ENCODE results near the gene AIRE. TPM values are rescaled to one million over a fixed set of nuclear protein-coding genes. Genes with fewer than 3 reads are reported as not detected.

AIRE gene
- total and polyA plus RNA-seq, 4 donors, result 0.05 TPM; not detected in 3

- no peak for TF ChIP-seq YY1 (IDR thresholded peaks at IDR 0.05)
- no peak for TF ChIP-seq RAD21 (IDR thresholded peaks at IDR 0.05)
- no peak for TF ChIP-seq NR2F2 (IDR thresholded peaks at IDR 0.05)
- TF ChIP-seq JUND (IDR thresholded peaks at IDR 0.05), result no peak
- TF ChIP-seq ATF3 (IDR thresholded peaks at IDR 0.05), result no peak
These were observed 28.9 kb downstream of the AIRE start (continued) for GRCh38 chr21:44314561-44314960.

- Histone ChIP-seq H3K36me3 (ENCODE audit: control insufficient read depth in 4 of 4, insufficient read depth in 3 of 4, low read depth in 1 of 4, low read length in 3 of 4) (peaks cover 12 to 72% (median 21%) of the 10 kb centered on the region in 4 donors), H3K9me3 (ENCODE audit: control insufficient read depth in 4 of 4, low read length in 3 of 4) (no peaks in the 10 kb centered on the region), H3K9ac (ENCODE audit: low read depth in 1 of 2, low read length in 2 of 2) (no peak overlapping the region), H3K4me3 (ENCODE audit: low read depth in 1 of 3, low read length in 3 of 3) (no peak overlapping the region), H3K27ac (ENCODE audit: low read depth in 1 of 2, low read length in 2 of 2) (no peak overlapping the region), H3K4me1 (ENCODE audit: control insufficient read depth in 4 of 4, insufficient read depth in 4 of 4, low read length in 3 of 4) (no peaks in the 10 kb centered on the region), H3K27me3 (ENCODE audit: control insufficient read depth in 4 of 4, insufficient read depth in 4 of 4, low read length in 3 of 4) (no peaks in the 10 kb centered on the region)
- DNase-seq (ENCODE audit: low spot score), result no peak
- TF ChIP-seq FOXA2 (IDR thresholded peaks at IDR 0.05) (no peak), ZBTB33 (IDR thresholded peaks at IDR 0.05) (no peak), RAD21 (IDR thresholded peaks at IDR 0.05) (no peak)
- 93% methylated on average over 16 of the region's 16 CpGs for WGBS
These were observed 30.1 kb downstream of the AIRE start for GRCh38 chr21:44315691-44316203.

- Histone ChIP-seq H3K9me3 (ENCODE audit: control insufficient read depth in 4 of 4, low read length in 3 of 4) (no peaks in the 10 kb centered on the region), H3K9ac (ENCODE audit: low read depth in 1 of 2, low read length in 2 of 2) (no peak overlapping the region), H3K36me3 (ENCODE audit: control insufficient read depth in 4 of 4, insufficient read depth in 3 of 4, low read depth in 1 of 4, low read length in 3 of 4) (peaks cover 6 to 70% (median 20%) of the 10 kb centered on the region in 4 donors), H3K4me3 (ENCODE audit: low read depth in 1 of 3, low read length in 3 of 3) (no peak overlapping the region), H3K4me1 (ENCODE audit: control insufficient read depth in 4 of 4, insufficient read depth in 4 of 4, low read length in 3 of 4) (no peaks in the 10 kb centered on the region), H3K27ac (ENCODE audit: low read depth in 1 of 2, low read length in 2 of 2) (no peak overlapping the region), H3K27me3 (ENCODE audit: control insufficient read depth in 4 of 4, insufficient read depth in 4 of 4, low read length in 3 of 4) (no peaks in the 10 kb centered on the region)
- WGBS, result 95% methylated on average over 27 of the region's 27 CpGs
- TF ChIP-seq RAD21 (IDR thresholded peaks at IDR 0.05) (no peak), NR2F2 (IDR thresholded peaks at IDR 0.05) (no peak), JUND (IDR thresholded peaks at IDR 0.05) (no peak), FOXA1 (IDR thresholded peaks at IDR 0.05) (no peak)
- no peak for DNase-seq (ENCODE audit: low spot score)
These were observed 30.7 kb downstream of the AIRE start for GRCh38 chr21:44316277-44316900.

GRCh38 chr21:44317241-44317782, 31.6 kb downstream of the AIRE start:
- Histone ChIP-seq H3K9ac (ENCODE audit: low read depth in 1 of 2, low read length in 2 of 2) (no peak overlapping the region), H3K36me3 (ENCODE audit: control insufficient read depth in 4 of 4, insufficient read depth in 3 of 4, low read depth in 1 of 4, low read length in 3 of 4) (peaks cover 6 to 70% (median 19%) of the 10 kb centered on the region in 4 donors), H3K9me3 (ENCODE audit: control insufficient read depth in 4 of 4, low read length in 3 of 4) (no peaks in the 10 kb centered on the region), H3K27me3 (ENCODE audit: control insufficient read depth in 4 of 4, insufficient read depth in 4 of 4, low read length in 3 of 4) (no peaks in the 10 kb centered on the region), H3K27ac (ENCODE audit: low read depth in 1 of 2, low read length in 2 of 2) (no peak overlapping the region), H3K4me3 (ENCODE audit: low read depth in 1 of 3, low read length in 3 of 3) (no peak overlapping the region), H3K4me1 (ENCODE audit: control insufficient read depth in 4 of 4, insufficient read depth in 4 of 4, low read length in 3 of 4) (no peaks in the 10 kb centered on the region)
- no peak for DNase-seq (ENCODE audit: low spot score)
- WGBS, result 95% methylated on average over 19 of the region's 19 CpGs
- no peak for TF ChIP-seq YY1 (IDR thresholded peaks at IDR 0.05)
- TF ChIP-seq ZBTB33 (IDR thresholded peaks at IDR 0.05), result no peak
- TF ChIP-seq RAD21 (IDR thresholded peaks at IDR 0.05), result no peak
- TF ChIP-seq SP1 (IDR thresholded peaks at IDR 0.05), result no peak
- no peak for TF ChIP-seq HNF4G (IDR thresholded peaks at IDR 0.05)
- no peak for TF ChIP-seq CTCF (IDR thresholded peaks at IDR 0.05; ENCODE audit: low read depth, low read length, missing input control)
